ENCODE results near the gene ADAMTS6.

GRCh38 chr5:65276178-65276890 is 205.4 kb downstream of the ADAMTS6 start:
- no peak for TF ChIP-seq CTCF (IDR thresholded peaks at IDR 0.05)
- TF ChIP-seq POLR2A (IDR thresholded peaks at IDR 0.05) = no peak

All from heart left ventricle (tissue), 13 donors.